Caco-2 (cell line): Measurements from ENCODE around the gene RASGRF1. TPM values are rescaled to one million over a fixed set of nuclear protein-coding genes. Genes with fewer than 3 reads are reported as not detected.

ENCODE experiments used
- BruUV-seq: library from RNA; stranded (reverse); fragments of 400-500 nt; replicated peaks from 2 replicates; lab custom pipeline; 2021; lab: Mats Ljungman, UMichigan
- CTCF ChIA-PET: fragments of 300-600 bp; sonication (Branson Sonifier 250); formaldehyde crosslinking; loops from one replicate; lab custom pipeline; 2022; ENCODE audit warnings: antibody characterized with exemption; lab: Charles Lee
- POLR2A ChIA-PET: fragments of 300-600 bp; sonication (Branson Sonifier 250); formaldehyde crosslinking; loops from one replicate; lab custom pipeline; 2022; ENCODE audit warnings: antibody characterized with exemption; lab: Charles Lee
- DNase-seq, 2 experiments: peaks; one replicate each; pipeline versions ENCODE4 v3.0.0 to v3.0.0-alpha.2; 2020 to 2022
- H3K27me3 ChIP-seq: replicated peaks from 2 replicates; pipeline ENCODE4 v1.6.0; 2011; ENCODE audit warnings: low read length; ENCODE audit not compliant: control insufficient read depth, insufficient read depth
- H3K36me3 ChIP-seq: 2 replicates; pipeline ENCODE4 v1.5.1; 2011; ENCODE audit warnings: low read length; ENCODE audit not compliant: control insufficient read depth, insufficient read depth
- H3K4me1 ChIP-seq: fragments of 250-450 bp; sonication (Bioruptor Pico); 2 replicates; pipeline ENCODE4 v1.5.1; 2020; ENCODE audit warnings: mild to moderate bottlenecking
- H3K4me3 ChIP-seq: 2 replicates; pipeline ENCODE4 v1.5.1; 2011; ENCODE audit warnings: low read depth, mild to moderate bottlenecking, control low read depth, low read length
- H3K9me3 ChIP-seq: fragments of 250-450 bp; sonication (Bioruptor Pico); 2 replicates; pipeline ENCODE4 v1.5.1; 2020; ENCODE audit warnings: mild to moderate bottlenecking, moderate library complexity
- H3K27ac Mint-ChIP-seq: one replicate; pipeline ENCODE4 v1.8.0; 2022; ENCODE audit warnings: mixed read lengths; ENCODE audit not compliant: unreplicated experiment
- H3K27me3 Mint-ChIP-seq: one replicate; pipeline ENCODE4 v1.8.0; 2022; ENCODE audit warnings: mixed read lengths; ENCODE audit not compliant: insufficient read depth, unreplicated experiment
- H3K36me3 Mint-ChIP-seq: one replicate; pipeline ENCODE4 v1.8.0; 2022; ENCODE audit warnings: mild to moderate bottlenecking, mixed read lengths; ENCODE audit not compliant: insufficient read depth, unreplicated experiment
- H3K4me1 Mint-ChIP-seq: one replicate; pipeline ENCODE4 v1.8.0; 2022; ENCODE audit warnings: low read depth, mixed read lengths; ENCODE audit not compliant: unreplicated experiment
- H3K4me3 Mint-ChIP-seq: one replicate; pipeline ENCODE4 v1.8.0; 2022; ENCODE audit warnings: mild to moderate bottlenecking, moderate library complexity, mixed read lengths; ENCODE audit not compliant: unreplicated experiment
- H3K9me3 Mint-ChIP-seq: one replicate; pipeline ENCODE4 v1.8.0; 2022; ENCODE audit warnings: mixed read lengths; ENCODE audit not compliant: unreplicated experiment
- CTCF ChIP-seq, 2 experiments: fragments of 200-600 bp in 1 of 2; IDR thresholded peaks; 1 replicate in 1 of 2; 2 replicates in 1 of 2; pipeline versions ENCODE4 v1.5.1 to v1.8.0; 2011 to 2022; ENCODE audit warnings: antibody characterized with exemption in 1 of 2, control low read depth in 1 of 2, inconsistent platforms in 1 of 2, low read depth in 1 of 2, low read length in 1 of 2, mild to moderate bottlenecking in 1 of 2, moderate library complexity in 1 of 2; ENCODE audit not compliant: insufficient read depth in 1 of 2, severe bottlenecking in 1 of 2, unreplicated experiment in 1 of 2
- intact Hi-C: fragments of 100-400 bp; cut with micrococcal nuclease; formaldehyde crosslinking; loops from one replicate; pipeline ENCODE4 v1.10.0; 2022; ENCODE audit not compliant: unreplicated experiment
- total RNA-seq: library from RNA; stranded (reverse); gene quantifications from 2 replicates; pipeline ENCODE4 v1.2.3, GENCODE V29; 2022

Gene RASGRF1
- total RNA-seq, 1 experiment from 2014 or later: 0.57 TPM

GRCh38 chr15:78985859-78986475 is 104.6 kb downstream of the RASGRF1 start:
- Histone ChIP-seq H3K9me3 (no peaks in the 10 kb centered on the region), H3K4me1 (peaks cover 12% of the 10 kb centered on the region), H3K27me3 (no peaks in the 10 kb centered on the region), H3K36me3 (no peaks in the 10 kb centered on the region), H3K4me3 (no peak overlapping the region)
- ChIA-PET CTCF (interaction anchor here (0.7 to 1.2 kb wide), 2 partner anchors 63 to 77 kb away, joined by 3 read pairs; no protein-coding TSS in a partner anchor), POLR2A (no interaction called here)
- no peak overlapping the region for H3K27ac Mint-ChIP-seq
- DNase-seq: no peak
- no peaks in the 10 kb centered on the region for H3K27me3 Mint-ChIP-seq
- H3K9me3 Mint-ChIP-seq: no peaks in the 10 kb centered on the region
- H3K4me3 Mint-ChIP-seq: no peak overlapping the region
- no TSS peak for BruUV-seq
- no peak for TF ChIP-seq CTCF (IDR thresholded peaks at IDR 0.05; ENCODE audit: insufficient read depth in 1 of 2, low read depth in 1 of 2, low read length in 1 of 2, severe bottlenecking in 1 of 2, unreplicated experiment in 1 of 2)
- peaks cover 7% of the 10 kb centered on the region for H3K4me1 Mint-ChIP-seq
- no peaks in the 10 kb centered on the region for H3K36me3 Mint-ChIP-seq
- intact Hi-C loops: no loop called here

GRCh38 chr15:78984041-78984440 is 106.5 kb downstream of the RASGRF1 start:
- ChIA-PET POLR2A (no interaction called here), CTCF (no interaction called here)
- no peaks in the 10 kb centered on the region for H3K36me3 ChIP-seq
- BruUV-seq: no TSS peak
- no peaks in the 10 kb centered on the region for H3K9me3 ChIP-seq
- peaks cover 13% of the 10 kb centered on the region for H3K4me1 ChIP-seq
- H3K4me3 ChIP-seq: no peak overlapping the region
- intact Hi-C loops: no loop called here
- no peak overlapping the region for H3K27ac Mint-ChIP-seq
- H3K36me3 Mint-ChIP-seq: no peaks in the 10 kb centered on the region
- no peaks in the 10 kb centered on the region for H3K27me3 ChIP-seq
- no peak for DNase-seq
- no peak for TF ChIP-seq CTCF (IDR thresholded peaks at IDR 0.05; ENCODE audit: insufficient read depth in 1 of 2, low read depth in 1 of 2, low read length in 1 of 2, severe bottlenecking in 1 of 2, unreplicated experiment in 1 of 2)
- H3K27me3 Mint-ChIP-seq: no peaks in the 10 kb centered on the region
- H3K4me3 Mint-ChIP-seq: no peak overlapping the region
- no peaks in the 10 kb centered on the region for H3K9me3 Mint-ChIP-seq
- H3K4me1 Mint-ChIP-seq: peaks cover 13% of the 10 kb centered on the region

- no peak overlapping the region for H3K4me3 ChIP-seq
- no peak for TF ChIP-seq CTCF (IDR thresholded peaks at IDR 0.05; ENCODE audit: insufficient read depth in 1 of 2, low read depth in 1 of 2, low read length in 1 of 2, severe bottlenecking in 1 of 2, unreplicated experiment in 1 of 2)
- no peak overlapping the region for H3K4me3 Mint-ChIP-seq
- intact Hi-C loops: no loop called here
- peaks cover 6% of the 10 kb centered on the region for H3K4me1 ChIP-seq
- H3K4me1 Mint-ChIP-seq: peaks cover 15% of the 10 kb centered on the region
- H3K27me3 Mint-ChIP-seq: no peaks in the 10 kb centered on the region
- no peaks in the 10 kb centered on the region for H3K27me3 ChIP-seq
- H3K9me3 Mint-ChIP-seq: no peaks in the 10 kb centered on the region
- POLR2A ChIA-PET: no interaction called here
- H3K9me3 ChIP-seq: no peaks in the 10 kb centered on the region
- BruUV-seq: no TSS peak
- H3K27ac Mint-ChIP-seq: no peak overlapping the region
- no peaks in the 10 kb centered on the region for H3K36me3 Mint-ChIP-seq
- no peak for DNase-seq
- no peaks in the 10 kb centered on the region for H3K36me3 ChIP-seq
- CTCF ChIA-PET: no interaction called here
These were observed 107.2 kb downstream of the RASGRF1 start for GRCh38 chr15:78983146-78983918.
